ENCODE measurements around the gene TTC39C. TPM values are rescaled to one million over a fixed set of nuclear protein-coding genes. Genes with fewer than 3 reads are reported as not detected.

TTC39C gene
- total and polyA plus RNA-seq, 2 of the 8 experiments (the other 6 are each of a cell fraction or from before 2014, with no cell fraction given): 8.1 to 79.1 TPM

- no peak overlapping the region for H2BK5ac ChIP-seq (ENCODE audit: low read depth, low read length)
- no peak overlapping the region for H3K9ac ChIP-seq (replicated peaks in 1 of 4; ENCODE audit: extremely low read depth in 1 of 4, low read depth in 3 of 4, low read length in 3 of 4)
- DNase-seq (ENCODE audit: low read depth in 1 of 2, low spot score in 2 of 2): no peak
- H3K18ac ChIP-seq (ENCODE audit: extremely low read depth, low read length): no peak overlapping the region
- H3K4me1 ChIP-seq (replicated peaks in 1 of 4; ENCODE audit: control insufficient read depth in 3 of 4, insufficient read depth in 4 of 4, low read length in 3 of 4): peaks cover 0 to 5% (median 0%) of the 10 kb centered on the region in 4 experiments; a peak in 2 of 7 replicates
- H4K20me1 ChIP-seq (replicated peaks in 1 of 2; ENCODE audit: control insufficient read depth in 1 of 2, insufficient read depth in 2 of 2, low read length in 2 of 2): no peaks in the 10 kb centered on the region
- no peak overlapping the region; a peak in 2 of 4 replicates for H3K4me2 ChIP-seq (ENCODE audit: insufficient read depth in 1 of 2, low read depth in 2 of 2, low read length in 2 of 2)
- H2AFZ ChIP-seq (ENCODE audit: low read length): 0 out of 2 replicates have a peak overlapping the region, but pooled peaks have one; percentile 9
- H4K8ac ChIP-seq (ENCODE audit: extremely low read depth, insufficient read depth, low read length): no peak overlapping the region
- no peak overlapping the region for H3K4me3 ChIP-seq (ENCODE audit: extremely low read depth in 1 of 4, insufficient read depth in 2 of 4, low read depth in 3 of 4, low read length in 4 of 4)
- H3K79me2 ChIP-seq (ENCODE audit: control insufficient read depth in 1 of 2, insufficient read depth in 2 of 2, low read length in 2 of 2): no peaks in the 10 kb centered on the region
- H3K27me3 ChIP-seq (replicated peaks in 1 of 4; ENCODE audit: control insufficient read depth in 3 of 4, extremely low read depth in 1 of 4, insufficient read depth in 3 of 4, low read length in 3 of 4): no peaks in the 10 kb centered on the region; a peak in 1 of 7 replicates
- CTCF ChIA-PET (ENCODE audit: partially characterized antibody): interaction anchor here (0.7 to 1.4 kb wide), 2 partner anchors 8 to 603 kb away, joined by 3 read pairs; no protein-coding TSS in a partner anchor
- no peak overlapping the region for H3K56ac ChIP-seq (replicated peaks; ENCODE audit: insufficient read length, low read depth, low read length)
- no peak overlapping the region for H2BK120ac ChIP-seq (replicated peaks; ENCODE audit: low read depth, low read length)
- no peak overlapping the region for H4K5ac ChIP-seq (ENCODE audit: insufficient read length, low read depth, low read length)
- no peak overlapping the region for H3K27ac ChIP-seq (ENCODE audit: low read depth, low read length)
- FAIRE-seq: no peak
- 0 out of 2 replicates have a peak overlapping the region, but pooled peaks have one; percentile 56 for H2BK12ac ChIP-seq (ENCODE audit: low read depth, low read length)
- H2AK5ac ChIP-seq (ENCODE audit: low read depth, low read length): no peak overlapping the region
- no peak overlapping the region for H2BK20ac ChIP-seq (ENCODE audit: low read length)
- H3K23me2 ChIP-seq (ENCODE audit: low read depth, low read length): no peaks in the 10 kb centered on the region; the same call in 1 of the 2 replicates
- no peak overlapping the region for H3K4ac ChIP-seq (replicated peaks; ENCODE audit: insufficient read length, low read depth, low read length)
- H3K79me1 ChIP-seq (ENCODE audit: low read depth, low read length): no peaks in the 10 kb centered on the region
- H3K23ac ChIP-seq (ENCODE audit: insufficient read length): no peak overlapping the region
- H3K36me3 ChIP-seq (ENCODE audit: control insufficient read depth in 2 of 4, insufficient read depth in 4 of 4, low read length in 3 of 4): no peaks in the 10 kb centered on the region
- no peaks in the 10 kb centered on the region for H3K9me3 ChIP-seq (ENCODE audit: insufficient read depth in 2 of 2, low read depth in 1 of 2, low read length in 1 of 2)
- no peak overlapping the region for H4K91ac ChIP-seq (replicated peaks; ENCODE audit: insufficient read length, low read length)
- POLR2A ChIA-PET (ENCODE audit: partially characterized antibody): interaction anchor here (1.0 kb wide), 2 partner anchors 33 to 339 kb away, joined by 3 to 4 read pairs; no protein-coding TSS in a partner anchor
- WGBS, 2 experiments (ENCODE audit: extremely low coverage in 1 of 2, insufficient coverage in 1 of 2, insufficient read length in 1 of 2, insufficient replicate concordance in 2 of 2, low coverage in 1 of 2, low lambda C conversion rate in 2 of 2, missing lambda C conversion rate in 1 of 2): 65% methylated on average over 8 of the region's 8 CpGs; no CpG with 5 or more reads in 1 of the 2 experiments
- H3K14ac ChIP-seq (ENCODE audit: insufficient read length): no peak overlapping the region
- H2BK15ac ChIP-seq (ENCODE audit: low read length): peak overlapping the region; percentile 81; the same call in 1 of the 2 replicates
- TF ChIP-seq RAD21 (IDR thresholded peaks at IDR 0.05 in 1 of 2, conservative IDR thresholded peaks at IDR 0.05 in 1 of 2; ENCODE audit: low read depth in 2 of 2, low read length in 2 of 2): no peak
- no peak for TF ChIP-seq JUND (IDR thresholded peaks at IDR 0.05; ENCODE audit: low read length)
- no peak for TF ChIP-seq POU5F1 (IDR thresholded peaks at IDR 0.05; ENCODE audit: low read depth, low read length)
- TF ChIP-seq CBX8 (IDR thresholded peaks at IDR 0.05; ENCODE audit: borderline replicate concordance, low read depth, low read length): no peak
- no peak for TF ChIP-seq EGR1 (IDR thresholded peaks at IDR 0.05; ENCODE audit: borderline replicate concordance, low read depth, low read length)
- TF ChIP-seq SRF (IDR thresholded peaks at IDR 0.05; ENCODE audit: low read depth, low read length): no peak
- no peak for TF ChIP-seq KDM1A (IDR thresholded peaks at IDR 0.05; ENCODE audit: borderline replicate concordance, low read length)
- TF ChIP-seq HDAC2 (IDR thresholded peaks at IDR 0.05; ENCODE audit: borderline replicate concordance in 1 of 2, low read depth in 2 of 2, low read length in 2 of 2): no peak
- no peak for TF ChIP-seq MAX (IDR thresholded peaks at IDR 0.05)
- no peak for TF ChIP-seq SAP30 (IDR thresholded peaks at IDR 0.05; ENCODE audit: insufficient read depth, insufficient replicate concordance, low read length)
- TF ChIP-seq ASH2L (IDR thresholded peaks at IDR 0.05; ENCODE audit: low read length): no peak
- TF ChIP-seq YY1 (IDR thresholded peaks at IDR 0.05; ENCODE audit: low read depth, low read length): no peak
Observed at GRCh38 chr18:23981369-23981980, 33.1 kb upstream of the TTC39C start.

Measured in H1 (cell line).